ENCODE results near the gene DNAJB13.

The DNAJB13 gene

DNA sequence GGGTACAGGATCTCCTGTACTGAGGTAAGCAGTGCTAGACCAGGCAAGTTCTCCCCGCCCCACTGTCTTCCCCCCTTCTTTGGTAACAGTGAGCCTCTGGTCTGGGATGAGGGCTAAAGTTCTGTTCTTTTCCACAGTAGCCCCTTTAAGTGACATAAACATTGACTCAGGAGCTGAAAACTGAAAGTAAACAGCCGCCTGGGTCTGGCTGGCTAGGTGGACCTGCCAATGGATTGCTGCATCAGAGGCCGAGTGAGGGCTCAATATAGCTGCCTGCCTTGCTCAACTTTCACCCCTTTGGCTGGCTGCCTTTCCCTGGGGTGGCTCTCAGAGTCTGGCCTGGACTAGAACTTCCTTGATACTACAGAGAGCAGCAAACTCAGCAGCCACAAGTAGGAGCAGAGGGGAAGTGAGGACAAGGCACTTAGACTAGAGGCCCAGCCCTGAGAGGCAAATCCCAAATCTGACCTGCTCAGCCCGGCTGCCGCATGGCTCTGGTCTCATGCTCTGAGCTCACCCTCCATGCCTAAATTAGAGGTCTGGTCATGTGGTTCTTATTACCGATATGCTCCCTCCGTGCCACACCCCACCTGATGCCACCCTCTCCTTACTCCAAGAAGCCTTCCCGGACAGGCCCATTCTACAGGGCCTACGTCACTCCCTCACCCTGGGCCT, 67.6 kb downstream of the DNAJB13 start:
- DNase-seq: no peak

DNA sequence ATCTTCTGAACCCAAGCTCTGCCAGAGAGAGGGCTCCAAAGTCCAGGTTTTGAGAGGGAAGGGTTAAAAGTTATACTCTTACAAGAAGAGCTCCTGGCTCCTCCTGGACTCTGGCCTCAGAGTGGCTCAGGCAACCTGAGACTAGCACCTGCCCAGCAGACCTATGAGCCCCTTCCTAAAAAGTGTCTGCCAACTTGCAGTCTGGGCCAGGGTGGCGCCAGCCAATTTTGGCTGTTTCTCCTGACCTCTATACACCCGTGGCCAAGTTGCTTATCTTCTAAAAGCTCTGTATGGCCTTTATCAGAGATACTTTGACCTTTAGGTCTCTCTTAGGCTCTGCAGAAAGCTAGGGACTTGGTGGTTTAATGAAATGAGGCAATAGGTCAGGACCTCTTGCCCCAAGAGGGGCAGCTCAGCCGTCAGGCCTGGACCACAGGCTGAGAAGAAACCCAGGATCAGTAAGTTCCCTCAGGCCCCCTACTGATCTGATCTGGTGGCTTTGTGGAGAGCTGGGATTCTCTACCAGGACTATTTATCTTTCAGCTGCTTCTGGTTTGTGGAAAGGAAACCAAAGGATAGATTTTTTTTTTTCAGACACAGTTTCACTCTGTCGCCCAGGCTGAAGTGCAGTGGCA, 68.4 kb downstream of the DNAJB13 start:
- no peak for DNase-seq

DNA sequence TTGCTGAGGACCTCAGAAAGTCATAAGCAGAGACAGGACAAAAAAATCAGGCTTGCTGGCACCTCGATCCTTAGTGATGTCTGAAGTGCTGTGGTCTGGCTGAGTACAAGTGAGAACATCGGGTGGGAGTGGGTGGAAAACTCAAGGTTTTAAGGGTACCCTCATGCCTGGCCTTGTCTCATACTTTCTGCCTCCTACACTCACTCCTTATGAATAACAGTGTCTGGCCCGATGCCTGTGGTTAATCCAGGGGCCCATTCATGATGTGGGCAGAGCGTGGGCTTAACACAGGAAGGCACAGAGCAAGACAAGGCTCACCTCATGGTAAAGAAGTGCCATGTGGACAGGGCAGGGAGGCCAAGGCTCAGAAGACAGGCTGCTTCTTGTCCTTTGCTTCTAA, 69.0 kb downstream of the DNAJB13 start:
- DNase-seq: no peak

All from NCI-H146 (cell line).